HG03095 (cell line): ENCODE measurements around the gene CHST15.

Source experiments
- ATAC-seq: cut with Tn5 transposase; IDR thresholded peaks from one replicate; pipeline ENCODE4 v1.9.1; 2021; ENCODE audit warnings: moderate library complexity; ENCODE audit not compliant: unreplicated experiment

The CHST15 gene

GRCh38 chr10:124032087-124032935 is 61.1 kb downstream of the CHST15 start:
- ATAC-seq: no peak

- no peak for ATAC-seq
Measured at GRCh38 chr10:124030492-124031110, 62.8 kb downstream of the CHST15 start.

- ATAC-seq: no peak
Measured at GRCh38 chr10:124030061-124030460, 63.3 kb downstream of the CHST15 start.

- ATAC-seq: no peak
Measured at GRCh38 chr10:124029559-124029958, 63.8 kb downstream of the CHST15 start.

- ATAC-seq: no peak
Measured at GRCh38 chr10:124028700-124029480, 64.5 kb downstream of the CHST15 start.

GRCh38 chr10:124027651-124028050 is 65.7 kb downstream of the CHST15 start:
- no peak for ATAC-seq

GRCh38 chr10:124027031-124027611 is 66.3 kb downstream of the CHST15 start:
- ATAC-seq: no peak

- no peak for ATAC-seq
Measured at GRCh38 chr10:124026589-124026939, 66.8 kb downstream of the CHST15 start.

- ATAC-seq: no peak
Measured at GRCh38 chr10:124025660-124026588, 67.5 kb downstream of the CHST15 start.

- ATAC-seq: no peak
Measured at GRCh38 chr10:124025152-124025551, 68.2 kb downstream of the CHST15 start.

GRCh38 chr10:124022066-124022465 is 71.3 kb downstream of the CHST15 start:
- ATAC-seq: no peak

GRCh38 chr10:124020981-124021815 is 72.2 kb downstream of the CHST15 start:
- ATAC-seq: no peak

GRCh38 chr10:124019886-124020797 is 73.3 kb downstream of the CHST15 start:
- no peak for ATAC-seq

GRCh38 chr10:124018886-124019525 is 74.4 kb downstream of the CHST15 start:
- no peak for ATAC-seq

GRCh38 chr10:124017729-124018128 is 75.7 kb downstream of the CHST15 start:
- ATAC-seq: no peak

GRCh38 chr10:124016804-124017375 is 76.5 kb downstream of the CHST15 start:
- ATAC-seq: no peak

GRCh38 chr10:124015991-124016390 is 77.4 kb downstream of the CHST15 start:
- no peak for ATAC-seq
